Measurements from ENCODE around the gene ADAMTS17.

The ADAMTS17 gene

GRCh38 chr15:99993262-99993661 lies 348.5 kb downstream of the ADAMTS17 start:
- Histone ChIP-seq H3K4me3 (no peak overlapping the region), H3K27ac (no peak overlapping the region)
- DNase-seq (ENCODE audit: low spot score) = peak; percentile 36
- TF ChIP-seq CTCF (IDR thresholded peaks at IDR 0.05) = no peak

GRCh38 chr15:99992611-99993231 lies 349.1 kb downstream of the ADAMTS17 start:
- Histone ChIP-seq H3K4me3 (no peak overlapping the region), H3K27ac (no peak overlapping the region)
- TF ChIP-seq CTCF (IDR thresholded peaks at IDR 0.05) = no peak
- peak; percentile 54 for DNase-seq (ENCODE audit: low spot score)

- TF ChIP-seq CTCF (IDR thresholded peaks at IDR 0.05) = no peak
- H3K27ac ChIP-seq = no peak overlapping the region
- DNase-seq (ENCODE audit: low spot score) = no peak
Measured at GRCh38 chr15:99989095-99989494, 352.7 kb downstream of the ADAMTS17 start.

GRCh38 chr15:99987701-99988100 lies 354.1 kb downstream of the ADAMTS17 start:
- H3K4me3 ChIP-seq = no peak overlapping the region
- no peak overlapping the region for H3K27ac ChIP-seq
- no peak for DNase-seq (ENCODE audit: low spot score)
- no peak for TF ChIP-seq CTCF (IDR thresholded peaks at IDR 0.05)

More at GRCh38 chr15:99989095-99989494, 352.7 kb downstream of the ADAMTS17 start:
- no peak overlapping the region for H3K4me3 ChIP-seq

GRCh38 chr15:99987119-99987506 lies 354.7 kb downstream of the ADAMTS17 start:
- no peak for DNase-seq (ENCODE audit: low spot score)
- no peak for TF ChIP-seq CTCF (IDR thresholded peaks at IDR 0.05)
- H3K27ac ChIP-seq = no peak overlapping the region
- H3K4me3 ChIP-seq = no peak overlapping the region

- no peak for DNase-seq (ENCODE audit: low spot score)
- no peak for TF ChIP-seq CTCF (IDR thresholded peaks at IDR 0.05)
- peak overlapping the region in 1 of 2 donors; percentile 54 for H3K27ac ChIP-seq
- no peak overlapping the region for H3K4me3 ChIP-seq
Measured at GRCh38 chr15:99986297-99987118, 355.3 kb downstream of the ADAMTS17 start.

GRCh38 chr15:99985878-99986277 lies 355.9 kb downstream of the ADAMTS17 start:
- Histone ChIP-seq H3K4me3 (no peak overlapping the region), H3K27ac (peak overlapping the region in 1 of 2 donors; percentile 54)
- TF ChIP-seq CTCF (IDR thresholded peaks at IDR 0.05) = no peak
- no peak for DNase-seq (ENCODE audit: low spot score)
